H1 (cell line): ENCODE results near the gene PAX8. TPM values are rescaled to one million over a fixed set of nuclear protein-coding genes. Genes with fewer than 3 reads are reported as not detected.

ENCODE experiments used
- CTCF ChIA-PET: fragments of 300-600 bp; sonication (Branson Sonifier 250); formaldehyde crosslinking; loops from one replicate; lab custom pipeline; 2021; ENCODE audit not compliant: partially characterized antibody; lab: Charles Lee
- POLR2A ChIA-PET: fragments of 300-600 bp; sonication (Branson Sonifier 250); formaldehyde crosslinking; loops from one replicate; lab custom pipeline; 2021; ENCODE audit warnings: inconsistent platforms; ENCODE audit not compliant: partially characterized antibody; lab: Charles Lee
- DNase-seq, 2 experiments: peaks; one replicate each; pipeline versions ENCODE4 v3.0.0 to v3.0.0-alpha.2; 2010 to 2022; ENCODE audit warnings: low spot score in 2 of 2, low read depth in 1 of 2, mixed read lengths in 1 of 2
- FAIRE-seq: peaks from 2 replicates; lab custom pipeline; 2011; peaks lifted over from hg19 to GRCh38; lab: Jason Lieb, UNC
- H2AFZ ChIP-seq: 2 replicates; pipeline ENCODE4 v1.8.1; 2012; ENCODE audit warnings: low read length, inconsistent platforms
- H2AK5ac ChIP-seq: 2 replicates; pipeline ENCODE4 v1.6.1; 2013; ENCODE audit warnings: low read depth, low read length
- H2BK120ac ChIP-seq: replicated peaks from 2 replicates; pipeline ENCODE3; 2013; ENCODE audit warnings: low read depth, low read length, inconsistent platforms
- H2BK12ac ChIP-seq: 2 replicates; pipeline ENCODE4 v1.6.1; 2013; ENCODE audit warnings: low read depth, low read length
- H2BK15ac ChIP-seq: 2 replicates; pipeline ENCODE4 v1.6.1; 2013; ENCODE audit warnings: low read length
- H2BK20ac ChIP-seq: 2 replicates; pipeline ENCODE4 v1.6.1; 2013; ENCODE audit warnings: low read length
- H2BK5ac ChIP-seq: 2 replicates; pipeline ENCODE4 v1.6.1; 2013; ENCODE audit warnings: low read depth, low read length
- H3K14ac ChIP-seq: 2 replicates; pipeline ENCODE4 v1.6.1; 2013; ENCODE audit warnings: inconsistent platforms; ENCODE audit not compliant: insufficient read length
- H3K18ac ChIP-seq: 2 replicates; pipeline ENCODE4 v1.6.1; 2013; ENCODE audit warnings: low read length; ENCODE audit errors: extremely low read depth
- H3K23ac ChIP-seq: 2 replicates; pipeline ENCODE4 v1.6.1; 2013; ENCODE audit warnings: inconsistent platforms; ENCODE audit not compliant: insufficient read length
- H3K23me2 ChIP-seq: 2 replicates; pipeline ENCODE4 v1.6.1; 2013; ENCODE audit warnings: low read depth, low read length
- H3K27ac ChIP-seq: 2 replicates; pipeline ENCODE4 v1.6.1; 2011; ENCODE audit warnings: low read depth, low read length, inconsistent platforms
- H3K27me3 ChIP-seq, 4 experiments: replicated peaks in 1 of 4; 1 replicate in 1 of 4; 2 replicates in 3 of 4; pipeline versions ENCODE4 v1.6.1 to v1.8.1; 2011 to 2013; ENCODE audit warnings: low read length in 3 of 4, mild to moderate bottlenecking in 3 of 4, inconsistent platforms in 2 of 4, mixed read lengths in 2 of 4, moderate library complexity in 1 of 4; ENCODE audit not compliant: control insufficient read depth in 3 of 4, insufficient read depth in 3 of 4; ENCODE audit errors: extremely low read depth in 1 of 4
- H3K36me3 ChIP-seq, 4 experiments: 2 replicates each; pipeline versions ENCODE4 v1.6.1 to v1.8.1; 2011 to 2013; ENCODE audit warnings: mild to moderate bottlenecking in 4 of 4, low read length in 3 of 4, moderate library complexity in 2 of 4, control low read depth in 1 of 4, inconsistent platforms in 1 of 4; ENCODE audit not compliant: insufficient read depth in 4 of 4, control insufficient read depth in 2 of 4
- H3K4ac ChIP-seq: replicated peaks from 2 replicates; pipeline ENCODE3; 2013; ENCODE audit warnings: low read length, low read depth, mixed read lengths, inconsistent platforms; ENCODE audit not compliant: insufficient read length
- H3K4me1 ChIP-seq, 4 experiments: replicated peaks in 1 of 4; 1 replicate in 1 of 4; 2 replicates in 3 of 4; pipeline versions ENCODE4 v1.6.1 to v1.8.1; 2011 to 2013; ENCODE audit warnings: low read length in 3 of 4, inconsistent platforms in 2 of 4, mixed read lengths in 1 of 4; ENCODE audit not compliant: insufficient read depth in 4 of 4, control insufficient read depth in 3 of 4
- H3K4me2 ChIP-seq, 2 experiments: 2 replicates each; pipeline versions ENCODE4 v1.6.1 to v1.8.1; 2011 to 2013; ENCODE audit warnings: low read depth in 2 of 2, low read length in 2 of 2, control low read depth in 1 of 2, inconsistent platforms in 1 of 2, mild to moderate bottlenecking in 1 of 2; ENCODE audit not compliant: insufficient read depth in 1 of 2
- H3K4me3 ChIP-seq, 4 experiments: fragments of 200-600, 300-600 bp in 1 of 4; sonication (generic), shearing (Covaris generic), sonication (Bioruptor Twin) in 1 of 4; 2 replicates each; pipeline versions ENCODE4 v1.5.1 to v1.8.1; 2011 to 2016; ENCODE audit warnings: low read length in 4 of 4, low read depth in 3 of 4, control low read depth in 2 of 4, inconsistent platforms in 2 of 4, mild to moderate bottlenecking in 2 of 4, mixed read lengths in 1 of 4, moderate library complexity in 1 of 4; ENCODE audit not compliant: insufficient read depth in 2 of 4; ENCODE audit errors: extremely low read depth in 1 of 4
- H3K56ac ChIP-seq: replicated peaks from 2 replicates; pipeline ENCODE3; 2013; ENCODE audit warnings: low read depth, mild to moderate bottlenecking, mixed read lengths, low read length, inconsistent platforms; ENCODE audit not compliant: insufficient read length
- H3K79me1 ChIP-seq: 2 replicates; pipeline ENCODE4 v1.6.1; 2013; ENCODE audit warnings: low read depth, low read length, control low read depth
- H3K79me2 ChIP-seq, 2 experiments: 2 replicates each; pipeline versions ENCODE4 v1.6.1 to v1.8.1; 2012 to 2013; ENCODE audit warnings: low read length in 2 of 2, mild to moderate bottlenecking in 2 of 2, inconsistent platforms in 1 of 2; ENCODE audit not compliant: insufficient read depth in 2 of 2, control insufficient read depth in 1 of 2
- H3K9ac ChIP-seq, 4 experiments: replicated peaks in 1 of 4; 1 replicate in 1 of 4; 2 replicates in 3 of 4; pipeline versions ENCODE4 v1.6.1 to v1.8.1; 2011 to 2013; ENCODE audit warnings: low read depth in 3 of 4, low read length in 3 of 4, control low read depth in 2 of 4, mild to moderate bottlenecking in 2 of 4, moderate library complexity in 2 of 4, inconsistent platforms in 1 of 4; ENCODE audit errors: extremely low read depth in 1 of 4
- H3K9me3 ChIP-seq, 2 experiments: 2 replicates each; pipeline versions ENCODE4 v1.6.1 to v1.8.1; 2012 to 2013; ENCODE audit warnings: mild to moderate bottlenecking in 2 of 2, moderate library complexity in 2 of 2, control low read depth in 1 of 2, inconsistent platforms in 1 of 2, low read depth in 1 of 2, low read length in 1 of 2, mixed read lengths in 1 of 2; ENCODE audit not compliant: insufficient read depth in 2 of 2
- H4K20me1 ChIP-seq, 2 experiments: replicated peaks in 1 of 2; 2 replicates each; pipeline versions ENCODE3 to v1.8.1; 2011 to 2013; ENCODE audit warnings: inconsistent platforms in 2 of 2, low read length in 2 of 2, mild to moderate bottlenecking in 1 of 2; ENCODE audit not compliant: insufficient read depth in 2 of 2, control insufficient read depth in 1 of 2
- H4K5ac ChIP-seq: 2 replicates; pipeline ENCODE4 v1.6.1; 2013; ENCODE audit warnings: low read length, low read depth, mixed read lengths, inconsistent platforms; ENCODE audit not compliant: insufficient read length
- H4K8ac ChIP-seq: 2 replicates; pipeline ENCODE4 v1.8.0; 2013; ENCODE audit warnings: mild to moderate bottlenecking, moderate library complexity, low read length, inconsistent platforms; ENCODE audit not compliant: insufficient read depth; ENCODE audit errors: extremely low read depth
- H4K91ac ChIP-seq: replicated peaks from 2 replicates; pipeline ENCODE3; 2013; ENCODE audit warnings: low read length, mixed read lengths, inconsistent platforms; ENCODE audit not compliant: insufficient read length
- CBX5 ChIP-seq: fragments of 300-800, 300-1000 bp; sonication (generic); IDR thresholded peaks from 2 replicates; pipeline ENCODE4 v1.7.1; 2016; ENCODE audit warnings: antibody characterized with exemption, low read length, low read depth
- CREB1 ChIP-seq: IDR thresholded peaks from 2 replicates; pipeline ENCODE4 v1.6.1; 2012; ENCODE audit warnings: inconsistent platforms
- CTBP2 ChIP-seq: IDR thresholded peaks from 2 replicates; pipeline ENCODE4 v1.7.0; 2011; ENCODE audit warnings: borderline replicate concordance, mild to moderate bottlenecking, moderate library complexity, mixed read lengths, low read length; ENCODE audit not compliant: insufficient read depth, insufficient read length
- GABPA ChIP-seq: IDR thresholded peaks from 2 replicates; pipeline ENCODE4 v1.6.1; 2011; ENCODE audit warnings: mild to moderate bottlenecking, low read length, moderate library complexity, borderline replicate concordance; ENCODE audit not compliant: insufficient read depth
- KDM5A ChIP-seq: fragments of 200-600 bp; IDR thresholded peaks from 2 replicates; pipeline ENCODE4 v1.7.1; 2012; ENCODE audit warnings: mild to moderate bottlenecking, low read length, inconsistent platforms, mixed read lengths
- NANOG ChIP-seq: IDR thresholded peaks from 2 replicates; pipeline ENCODE4 v1.6.1; 2011; ENCODE audit warnings: low read length, low read depth, mild to moderate bottlenecking, inconsistent platforms; ENCODE audit not compliant: insufficient read depth, poor library complexity, severe bottlenecking
- POLR2A ChIP-seq, 2 experiments: IDR thresholded peaks; 1 replicate in 1 of 2; 2 replicates in 1 of 2; pipeline ENCODE4 v1.6.1; 2011; ENCODE audit warnings: low read depth in 2 of 2, low read length in 2 of 2, mild to moderate bottlenecking in 2 of 2; ENCODE audit errors: control extremely low read depth in 1 of 2
- SIRT6 ChIP-seq: IDR thresholded peaks from one replicate; pipeline ENCODE4 v1.7.1; 2012; ENCODE audit warnings: low read length, inconsistent platforms
- SUZ12 ChIP-seq: fragments of 200-600 bp; sonication (generic); IDR thresholded peaks from 2 replicates; pipeline ENCODE4 v1.6.1; 2012; ENCODE audit warnings: mild to moderate bottlenecking, inconsistent platforms, low read length, moderate library complexity, mixed read lengths
- TCF12 ChIP-seq: IDR thresholded peaks from 2 replicates; pipeline ENCODE4 v1.6.1; 2011; ENCODE audit warnings: low read depth, mild to moderate bottlenecking, low read length
- USF2 ChIP-seq: IDR thresholded peaks from 2 replicates; pipeline ENCODE4 v1.6.1; 2011; ENCODE audit warnings: low read length, improper control_type of control experiment
- WGBS, 2 experiments: shearing (Covaris generic) in 1 of 2; methylation state at CpG; one replicate each; pipeline versions ENCODE4 v1.1.6 to v1.1.7; 2013 to 2015; ENCODE audit warnings: low lambda C conversion rate in 2 of 2, mixed read lengths in 2 of 2, inconsistent platforms in 1 of 2, low coverage in 1 of 2, missing lambda C conversion rate in 1 of 2; ENCODE audit not compliant: insufficient replicate concordance in 2 of 2, insufficient coverage in 1 of 2, insufficient read length in 1 of 2; ENCODE audit errors: extremely low coverage in 1 of 2, missing lambda C conversion rate in 1 of 2; 5-methylcytosine and 5-hydroxymethylcytosine counted together
- polyA plus RNA-seq, 7 experiments: library from polyadenylated mRNA; depleted of rRNA in 3 of 7; stranded (reverse) in 5 of 7; unstranded in 2 of 7; fragments of >200 nt in 5 of 7; fragments of 200-250 nt in 2 of 7; gene quantifications; 1 replicate in 5 of 7; 2 replicates in 1 of 7; 4 replicates in 1 of 7; pipeline versions ENCODE4 v1.2.1 to v1.2.3, GENCODE V29; 2011 to 2013; ENCODE audit warnings: missing spikeins in 2 of 7, mixed read lengths in 2 of 7
- total RNA-seq: library from RNA; stranded (reverse); fragmentation: NEBNext Ultra II Directional; extraction: Animal tissue kit (Norgen Biotek cat#: 25700); gene quantifications from 2 replicates; pipeline ENCODE4 v1.2.1, GENCODE V29; 2021

The PAX8 gene
- total and polyA plus RNA-seq, 2 of the 8 experiments (the other 6 are each of a cell fraction or from before 2014, with no cell fraction given), result 0.02 TPM; not detected in 1

GRCh38 chr2:113231064-113231463 is 47.7 kb downstream of the PAX8 start:
- H2BK20ac ChIP-seq, result no peak overlapping the region
- FAIRE-seq, result no peak
- no peaks in the 10 kb centered on the region for H3K27me3 ChIP-seq
- WGBS, 2 experiments, result 89% methylated on average over 3 of the region's 3 CpGs; no CpG with 5 or more reads in 1 of the 2 experiments
- H3K4me3 ChIP-seq, result no peak overlapping the region
- no peak overlapping the region for H2BK15ac ChIP-seq
- no peak overlapping the region for H3K27ac ChIP-seq
- no peaks in the 10 kb centered on the region; a peak in 1 of 4 replicates for H3K9me3 ChIP-seq
- H3K36me3 ChIP-seq, result no peaks in the 10 kb centered on the region
- no peak overlapping the region for H2AK5ac ChIP-seq
- no peak overlapping the region for H4K91ac ChIP-seq
- no peak overlapping the region for H3K4me2 ChIP-seq
- peaks cover 0 to 2% (median under 1%) of the 10 kb centered on the region in 4 experiments; a peak in 4 of 7 replicates for H3K4me1 ChIP-seq
- no peak overlapping the region for H3K4ac ChIP-seq
- POLR2A ChIA-PET, result no interaction called here
- no peak overlapping the region for H2BK12ac ChIP-seq
- H4K20me1 ChIP-seq, result no peaks in the 10 kb centered on the region
- H3K79me1 ChIP-seq, result no peaks in the 10 kb centered on the region
- H2BK5ac ChIP-seq, result no peak overlapping the region
- H3K23ac ChIP-seq, result no peak overlapping the region
- H3K14ac ChIP-seq, result no peak overlapping the region
- H2BK120ac ChIP-seq, result no peak overlapping the region
- no peak overlapping the region for H4K5ac ChIP-seq
- no peak for DNase-seq
- H3K56ac ChIP-seq, result no peak overlapping the region
- CTCF ChIA-PET, result interaction anchor here (0.9 to 4.6 kb wide), 5 partner anchors 8 to 39 kb away, joined by 3 to 28 read pairs (median 4); no protein-coding TSS in a partner anchor
- H3K9ac ChIP-seq, result no peak overlapping the region
- H2AFZ ChIP-seq, result no peak overlapping the region
- H4K8ac ChIP-seq, result no peak overlapping the region
- no peaks in the 10 kb centered on the region for H3K23me2 ChIP-seq
- TF ChIP-seq POLR2A (IDR thresholded peaks at IDR 0.05; ENCODE audit: control extremely low read depth in 1 of 2, low read depth in 2 of 2, low read length in 2 of 2) (no peak), KDM5A (no peak), NANOG (no peak), CBX5 (no peak), USF2 (no peak), CTBP2 (no peak), CREB1 (no peak), SUZ12 (no peak), TCF12 (no peak), GABPA (no peak), SIRT6 (no peak)
- TF ChIP-seq, all 59 proteins: peak for 0
- Histone ChIP-seq H3K79me2 (no peaks in the 10 kb centered on the region), H3K18ac (no peak overlapping the region)
